HG03457 (cell line): Measurements from ENCODE around the gene GAK.

Source experiments
- ATAC-seq: cut with Tn5 transposase; IDR thresholded peaks from one replicate; pipeline ENCODE4 v1.9.1; 2021; ENCODE audit warnings: moderate number of reproducible peaks; ENCODE audit not compliant: unreplicated experiment

Gene GAK

GRCh38 chr4:964346-965025 is 32.4 kb upstream of the GAK start:
- no peak for ATAC-seq

GRCh38 chr4:963276-964225 is 31.4 kb upstream of the GAK start:
- ATAC-seq = no peak

GRCh38 chr4:962231-963208 is 30.4 kb upstream of the GAK start:
- no peak for ATAC-seq

GRCh38 chr4:961351-962230 is 29.5 kb upstream of the GAK start:
- ATAC-seq = no peak

GRCh38 chr4:960636-961350 is 28.7 kb upstream of the GAK start:
- no peak for ATAC-seq

GRCh38 chr4:960140-960635 is 28.1 kb upstream of the GAK start:
- ATAC-seq = no peak

GRCh38 chr4:959338-960139 is 27.4 kb upstream of the GAK start:
- ATAC-seq = no peak

GRCh38 chr4:958696-959337 is 26.7 kb upstream of the GAK start:
- ATAC-seq = no peak

- ATAC-seq = no peak
These were observed 26.2 kb upstream of the GAK start for GRCh38 chr4:958314-958665.

GRCh38 chr4:957581-958313 is 25.6 kb upstream of the GAK start:
- no peak for ATAC-seq

- no peak for ATAC-seq
These were observed 25.1 kb upstream of the GAK start for GRCh38 chr4:957231-957580.

- ATAC-seq = no peak
These were observed 24.6 kb upstream of the GAK start for GRCh38 chr4:956531-957230.

- no peak for ATAC-seq
These were observed 23.8 kb upstream of the GAK start for GRCh38 chr4:955931-956381.

- ATAC-seq = no peak
These were observed 23.2 kb upstream of the GAK start for GRCh38 chr4:955161-955921.

- no peak for ATAC-seq
These were observed 22.3 kb upstream of the GAK start for GRCh38 chr4:954211-955020.
